Loucy (cell line): ENCODE data around the gene NLGN2.

Experiments used
- H2AFZ ChIP-seq: fragments of 200-600 bp; sonication (generic); 2 replicates; pipeline ENCODE4 v1.6.0; 2016; ENCODE audit warnings: antibody characterized with exemption, mild to moderate bottlenecking, low read length, moderate library complexity
- H3F3A ChIP-seq: fragments of 200-600 bp; 2 replicates; pipeline ENCODE4 v1.6.0; 2016; ENCODE audit warnings: antibody characterized with exemption, low read depth, mild to moderate bottlenecking
- H3K27me3 ChIP-seq: fragments of 200-600 bp; sonication (generic); 2 replicates; pipeline ENCODE4 v1.6.1; 2014; ENCODE audit warnings: low read length, mild to moderate bottlenecking; ENCODE audit not compliant: insufficient read depth, poor library complexity, severe bottlenecking
- H3K36me3 ChIP-seq: fragments of 200-600 bp; sonication (generic); 2 replicates; pipeline ENCODE4 v1.6.1; 2016; ENCODE audit warnings: low read length; ENCODE audit not compliant: insufficient read depth
- H3K4me1 ChIP-seq: fragments of 200-600 bp; sonication (generic); 2 replicates; pipeline ENCODE4 v1.5.1; 2014; ENCODE audit warnings: low read length, mild to moderate bottlenecking; ENCODE audit not compliant: insufficient read depth, poor library complexity, severe bottlenecking
- H3K4me2 ChIP-seq: fragments of 200-600 bp; sonication (generic); 2 replicates; pipeline ENCODE4 v1.6.0; 2014; ENCODE audit warnings: antibody characterized with exemption, low read length, low read depth, mild to moderate bottlenecking; ENCODE audit not compliant: poor library complexity, severe bottlenecking
- H3K4me3 ChIP-seq: fragments of 200-600 bp; sonication (generic); 2 replicates; pipeline ENCODE4 v1.5.1; 2014; ENCODE audit warnings: low read length, mild to moderate bottlenecking, mixed read lengths; ENCODE audit not compliant: poor library complexity, severe bottlenecking
- H3K79me2 ChIP-seq: fragments of 200-600 bp; sonication (generic); 2 replicates; pipeline ENCODE4 v1.6.1; 2014; ENCODE audit warnings: low read length; ENCODE audit not compliant: insufficient read depth
- H3K9ac ChIP-seq: fragments of 200-600 bp; sonication (generic); 2 replicates; pipeline ENCODE4 v1.6.0; 2014; ENCODE audit warnings: mild to moderate bottlenecking, low read depth, low read length, moderate library complexity; ENCODE audit not compliant: poor library complexity, severe bottlenecking
- H3K9me2 ChIP-seq: fragments of 200-600 bp; sonication (generic); replicated peaks from 2 replicates; pipeline ENCODE4 v1.6.1; 2016; ENCODE audit warnings: low read depth, low read length, mixed read lengths
- H3K9me3 ChIP-seq: fragments of 200-600 bp; sonication (generic); 2 replicates; pipeline ENCODE4 v1.6.1; 2014; ENCODE audit warnings: mild to moderate bottlenecking, antibody characterized with exemption, low read length, low read depth; ENCODE audit not compliant: insufficient read depth
- H4K20me1 ChIP-seq: fragments of 200-600 bp; sonication (generic); 2 replicates; pipeline ENCODE4 v1.6.0; 2014; ENCODE audit warnings: antibody characterized with exemption, low read length, mild to moderate bottlenecking; ENCODE audit not compliant: insufficient read depth, poor library complexity, severe bottlenecking
- CTCF ChIP-seq: fragments of 200-600 bp; sonication (generic); conservative IDR thresholded peaks from 2 replicates; pipeline ENCODE4 v1.5.1; 2014; ENCODE audit warnings: mild to moderate bottlenecking, antibody characterized with exemption, low read length
- EZH2phosphoT487 ChIP-seq: fragments of 200-600 bp; IDR thresholded peaks from 2 replicates; pipeline ENCODE4 v1.6.1; 2018; ENCODE audit warnings: antibody characterized with exemption, mild to moderate bottlenecking, moderate library complexity, borderline replicate concordance

The NLGN2 gene

GRCh38 chr17:7398612-7399011 is 9.0 kb upstream of the NLGN2 start:
- Histone ChIP-seq H3K36me3 (no peaks in the 10 kb centered on the region), H3F3A (no peaks in the 10 kb centered on the region), H3K4me3 (no peak overlapping the region), H3K4me2 (no peak overlapping the region), H3K9ac (no peak overlapping the region), H3K4me1 (peaks cover 19% of the 10 kb centered on the region), H4K20me1 (no peaks in the 10 kb centered on the region), H3K79me2 (peaks cover 6% of the 10 kb centered on the region), H3K9me3 (no peaks in the 10 kb centered on the region), H3K27me3 (no peaks in the 10 kb centered on the region), H3K9me2 (no peaks in the 10 kb centered on the region), H2AFZ (no peak overlapping the region)
- TF ChIP-seq EZH2phosphoT487: no peak
- no peak for TF ChIP-seq CTCF

DNA sequence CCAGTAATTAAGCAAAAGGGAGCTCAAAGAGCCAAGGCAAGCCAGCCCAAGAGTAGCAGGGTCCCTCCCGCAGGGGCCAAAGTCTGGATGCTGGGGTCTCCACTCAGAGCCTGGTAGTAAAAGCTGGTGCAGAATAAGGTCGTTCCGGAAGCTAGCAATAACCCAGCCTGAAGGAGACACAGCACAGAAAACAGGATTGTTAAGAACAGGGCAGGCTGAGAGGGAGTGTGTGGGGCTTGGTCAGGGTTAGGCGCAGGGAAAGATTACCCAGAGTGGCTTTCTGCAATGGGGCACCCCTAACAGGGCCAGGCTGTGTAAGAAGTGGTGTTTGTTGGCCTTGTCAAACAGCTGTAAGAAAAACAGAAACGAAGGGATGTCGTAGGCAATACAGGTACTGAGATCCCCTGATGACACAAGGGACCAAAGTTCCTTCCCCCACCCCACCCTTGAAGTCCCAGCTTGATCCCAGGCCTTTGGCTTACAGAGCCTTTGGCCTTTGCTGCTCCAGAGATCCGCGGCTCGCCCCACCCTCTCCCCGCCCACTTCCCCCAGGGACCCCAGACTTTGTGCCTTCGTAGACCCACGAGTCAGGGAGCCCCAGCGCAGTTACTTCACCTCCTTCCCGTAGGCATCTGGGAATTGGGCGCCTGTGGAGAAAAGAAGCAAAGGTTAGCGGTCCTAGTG is 4.5 kb upstream of the NLGN2 start:
- peak overlapping the region; percentile 76 for H3K4me3 ChIP-seq
- H3K9ac ChIP-seq: peak overlapping the region; percentile 80
- peak overlapping the region; percentile 86 for H3K4me2 ChIP-seq
- no peaks in the 10 kb centered on the region for H3F3A ChIP-seq
- H2AFZ ChIP-seq: peak overlapping the region; percentile 86
- peaks cover 6% of the 10 kb centered on the region for H3K79me2 ChIP-seq
- H3K27me3 ChIP-seq: no peaks in the 10 kb centered on the region
- H3K36me3 ChIP-seq: no peaks in the 10 kb centered on the region
- H4K20me1 ChIP-seq: peaks cover 3% of the 10 kb centered on the region
- H3K9me3 ChIP-seq: no peaks in the 10 kb centered on the region
- no peak for TF ChIP-seq EZH2phosphoT487
- TF ChIP-seq CTCF: no peak
- H3K9me2 ChIP-seq: no peaks in the 10 kb centered on the region
- H3K4me1 ChIP-seq: peaks cover 20% of the 10 kb centered on the region

DNA sequence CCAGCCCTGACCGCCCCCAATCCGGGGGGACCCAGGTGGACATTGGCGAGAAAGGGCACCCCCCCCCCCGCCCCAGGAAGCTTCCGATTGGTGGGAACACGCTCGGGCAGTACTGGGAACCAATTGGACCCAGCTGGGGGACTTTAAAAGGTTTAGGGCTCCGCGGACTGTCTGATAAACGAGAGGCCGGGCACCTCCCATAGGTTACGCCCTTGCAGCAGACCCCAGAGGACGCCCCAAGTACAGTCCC is 4.0 kb upstream of the NLGN2 start:
- H2AFZ ChIP-seq: peak overlapping the region; percentile 86
- H3K9me3 ChIP-seq: no peaks in the 10 kb centered on the region
- no peaks in the 10 kb centered on the region for H3F3A ChIP-seq
- no peaks in the 10 kb centered on the region for H3K27me3 ChIP-seq
- H3K4me3 ChIP-seq: peak overlapping the region; percentile 76
- peaks cover 3% of the 10 kb centered on the region for H4K20me1 ChIP-seq
- H3K9ac ChIP-seq: peak overlapping the region; percentile 80
- H3K79me2 ChIP-seq: peaks cover 6% of the 10 kb centered on the region
- H3K4me2 ChIP-seq: peak overlapping the region; percentile 86
- peaks cover 20% of the 10 kb centered on the region for H3K4me1 ChIP-seq
- TF ChIP-seq CTCF (no peak), EZH2phosphoT487 (no peak)
- no peaks in the 10 kb centered on the region for H3K9me2 ChIP-seq
- H3K36me3 ChIP-seq: no peaks in the 10 kb centered on the region
